22Rv1 (cell line): ENCODE measurements around the gene CLDN14.
A peak's percentile ranks its signal among the peaks of the same experiment; 100 is the strongest.

Experiments used
- H3K27ac ChIP-seq: fragments of 450-650 bp; 2 replicates; pipeline ENCODE4 v1.5.1; 2017
- ZFX ChIP-seq: fragments of 450-650 bp; IDR thresholded peaks from 2 replicates; pipeline ENCODE4 v1.6.1; 2017; ENCODE audit warnings: antibody characterized with exemption, borderline replicate concordance
- TF ChIP-seq, protein P1 (sequence below): fragments of 450-650 bp; IDR thresholded peaks from 2 replicates; pipeline ENCODE4 v1.5.1; 2017; ENCODE audit warnings: mild to moderate bottlenecking

The CLDN14 gene

DNA sequence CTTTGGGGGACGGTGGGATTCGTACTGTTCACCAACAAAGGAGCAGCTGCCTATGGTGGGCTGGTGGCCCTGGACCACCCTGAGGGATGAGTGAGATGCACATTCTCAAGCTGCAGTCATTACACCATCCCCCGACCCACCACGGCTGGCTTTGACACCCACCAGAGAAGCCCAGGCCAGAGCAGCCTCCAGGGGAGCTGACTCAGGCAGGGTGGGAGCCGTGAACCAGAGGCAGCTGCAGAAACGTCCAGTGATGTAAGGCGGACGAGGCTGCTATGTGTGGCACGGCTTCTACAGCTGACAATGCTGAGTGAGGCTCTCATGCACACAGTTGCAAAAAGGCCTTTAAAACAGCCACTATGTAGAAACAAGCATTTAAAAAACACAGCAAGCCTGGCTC lies 54.6 kb downstream of the CLDN14 start:
- TF ChIP-seq ZFX: no peak
- TF ChIP-seq, protein P1, sequence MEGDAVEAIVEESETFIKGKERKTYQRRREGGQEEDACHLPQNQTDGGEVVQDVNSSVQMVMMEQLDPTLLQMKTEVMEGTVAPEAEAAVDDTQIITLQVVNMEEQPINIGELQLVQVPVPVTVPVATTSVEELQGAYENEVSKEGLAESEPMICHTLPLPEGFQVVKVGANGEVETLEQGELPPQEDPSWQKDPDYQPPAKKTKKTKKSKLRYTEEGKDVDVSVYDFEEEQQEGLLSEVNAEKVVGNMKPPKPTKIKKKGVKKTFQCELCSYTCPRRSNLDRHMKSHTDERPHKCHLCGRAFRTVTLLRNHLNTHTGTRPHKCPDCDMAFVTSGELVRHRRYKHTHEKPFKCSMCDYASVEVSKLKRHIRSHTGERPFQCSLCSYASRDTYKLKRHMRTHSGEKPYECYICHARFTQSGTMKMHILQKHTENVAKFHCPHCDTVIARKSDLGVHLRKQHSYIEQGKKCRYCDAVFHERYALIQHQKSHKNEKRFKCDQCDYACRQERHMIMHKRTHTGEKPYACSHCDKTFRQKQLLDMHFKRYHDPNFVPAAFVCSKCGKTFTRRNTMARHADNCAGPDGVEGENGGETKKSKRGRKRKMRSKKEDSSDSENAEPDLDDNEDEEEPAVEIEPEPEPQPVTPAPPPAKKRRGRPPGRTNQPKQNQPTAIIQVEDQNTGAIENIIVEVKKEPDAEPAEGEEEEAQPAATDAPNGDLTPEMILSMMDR: no peak
- no peak overlapping the region for H3K27ac ChIP-seq

DNA sequence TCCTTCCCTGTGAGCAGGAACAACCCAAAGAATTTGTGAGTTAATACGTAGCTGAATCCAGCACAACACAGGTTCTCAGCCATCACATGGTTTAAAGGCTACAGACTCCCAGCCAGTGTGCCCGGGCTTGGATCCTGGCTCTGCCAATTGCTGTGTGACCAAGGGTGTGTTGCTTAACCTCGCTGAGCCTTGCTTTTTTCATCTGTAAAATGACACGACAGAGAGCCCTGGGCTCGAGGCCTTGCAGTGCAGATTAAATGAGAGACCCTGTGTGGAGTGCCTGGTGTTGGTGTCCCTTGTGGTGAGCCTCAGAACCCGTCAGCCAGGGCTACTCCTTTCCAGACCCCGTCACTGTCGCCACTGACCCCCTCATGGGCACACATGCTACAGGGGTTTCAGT lies 55.3 kb downstream of the CLDN14 start:
- no peak overlapping the region for H3K27ac ChIP-seq
- TF ChIP-seq, protein P1: no peak
- TF ChIP-seq ZFX: no peak

DNA sequence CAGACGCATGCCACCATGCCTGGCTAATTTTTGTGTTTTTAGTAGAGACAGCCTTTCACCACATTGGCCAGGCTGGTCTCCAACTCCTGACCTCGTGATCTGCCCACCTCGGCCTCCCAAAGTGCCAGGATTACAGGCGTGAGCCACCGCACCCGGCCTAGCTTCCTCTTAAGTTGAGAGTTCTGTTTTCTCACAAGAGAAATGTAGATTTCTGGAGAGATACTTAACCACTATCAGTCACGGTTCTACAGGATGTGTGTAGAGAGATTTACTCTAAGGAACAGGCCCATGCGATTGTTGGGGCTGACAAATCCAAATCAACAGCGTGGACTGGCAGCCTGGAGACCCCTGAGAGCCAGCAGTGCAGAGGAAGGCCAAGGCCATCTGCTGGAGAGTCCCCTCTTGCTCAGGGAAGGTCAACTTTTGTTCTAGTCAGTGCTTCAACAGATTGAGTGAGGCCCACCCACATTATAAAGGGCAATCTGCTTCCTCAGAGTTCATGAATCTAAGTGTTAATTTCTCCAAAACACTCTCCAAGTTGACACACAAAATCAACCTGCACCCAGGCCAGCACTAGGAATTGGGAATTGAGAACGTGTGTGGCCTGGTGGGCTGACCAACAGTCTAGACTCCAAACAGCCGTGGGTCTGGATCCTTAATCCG lies 56.0 kb downstream of the CLDN14 start:
- TF ChIP-seq ZFX: no peak
- TF ChIP-seq, protein P1: no peak
- H3K27ac ChIP-seq: no peak overlapping the region

DNA sequence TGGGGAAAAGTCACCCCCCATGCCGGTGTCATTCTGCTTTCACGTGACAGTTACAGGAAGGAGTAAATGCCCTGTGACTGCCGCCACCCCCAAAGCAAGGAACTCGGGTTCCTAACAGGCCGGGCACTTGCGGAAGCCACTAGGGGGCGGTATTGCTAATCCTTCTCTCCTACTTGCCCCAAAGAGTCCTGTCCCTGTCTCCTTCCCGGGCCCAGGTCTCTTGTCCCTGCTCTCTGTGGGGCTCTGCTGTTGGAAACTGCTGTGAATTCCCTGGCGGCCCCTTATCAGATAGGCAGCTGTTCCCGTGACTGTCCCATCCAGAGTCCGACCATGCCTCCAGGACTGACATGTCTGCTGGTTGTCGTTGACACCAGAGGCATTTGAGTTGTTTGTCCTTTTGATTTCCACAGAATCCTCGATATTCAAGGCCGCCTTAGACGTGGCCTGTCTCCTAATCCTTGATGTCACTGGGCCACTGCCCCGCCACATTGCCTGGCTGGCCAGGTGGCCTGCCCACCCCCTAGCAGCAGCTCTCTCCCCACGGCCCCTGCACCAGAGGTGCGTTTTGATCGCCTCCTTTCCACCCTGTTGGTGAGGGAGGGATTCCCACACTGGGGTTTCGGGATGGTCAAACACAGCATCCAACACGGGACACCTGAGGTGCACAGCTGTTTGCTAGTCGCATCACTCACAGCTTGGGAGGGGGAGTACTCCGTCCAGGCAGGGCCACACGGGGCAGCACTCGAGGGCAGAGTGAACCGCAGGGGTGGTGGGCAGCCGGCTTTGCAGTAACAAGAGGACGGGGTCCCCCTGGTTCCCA lies 57.4 kb downstream of the CLDN14 start:
- H3K27ac ChIP-seq: no peak overlapping the region
- TF ChIP-seq, protein P1: peak; percentile 88
- no peak for TF ChIP-seq ZFX

DNA sequence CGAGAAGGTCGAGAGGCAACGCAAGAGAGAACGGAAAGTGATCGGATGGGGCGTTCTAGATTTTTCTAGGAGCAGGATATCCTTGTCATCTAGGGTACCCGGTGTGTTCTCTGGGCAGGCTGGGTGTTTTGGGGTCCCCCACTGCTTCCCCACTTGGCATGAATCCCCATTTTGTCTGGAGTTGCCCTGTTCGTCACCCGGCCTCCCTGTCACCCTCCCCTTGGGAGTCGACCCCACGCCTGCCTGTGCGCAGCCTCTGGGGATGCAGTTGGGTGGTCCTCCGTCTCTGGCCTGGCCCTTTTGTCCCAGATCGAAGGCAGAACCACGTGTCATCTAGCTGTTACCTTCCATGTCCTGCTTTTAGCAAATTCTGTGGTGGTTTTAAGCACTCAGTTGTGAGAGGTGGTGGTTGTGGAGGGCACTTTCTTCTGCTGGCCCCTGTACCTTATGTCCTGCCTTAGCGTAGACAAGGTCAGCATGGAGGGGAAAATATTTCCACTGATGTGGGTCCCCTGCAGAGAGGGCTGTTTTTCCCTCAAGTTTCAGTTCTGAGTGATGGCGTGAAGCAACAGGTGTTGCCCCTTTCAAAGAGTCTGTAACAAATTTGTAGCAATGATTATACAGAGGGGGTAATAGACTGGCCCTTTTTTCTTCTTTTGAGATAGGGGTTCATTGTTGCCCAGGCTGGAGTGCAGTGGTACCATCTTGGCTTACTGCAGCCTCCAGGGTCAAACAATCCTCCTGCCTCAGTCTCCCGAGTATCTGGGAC lies 59.2 kb downstream of the CLDN14 start:
- no peak overlapping the region for H3K27ac ChIP-seq

DNA sequence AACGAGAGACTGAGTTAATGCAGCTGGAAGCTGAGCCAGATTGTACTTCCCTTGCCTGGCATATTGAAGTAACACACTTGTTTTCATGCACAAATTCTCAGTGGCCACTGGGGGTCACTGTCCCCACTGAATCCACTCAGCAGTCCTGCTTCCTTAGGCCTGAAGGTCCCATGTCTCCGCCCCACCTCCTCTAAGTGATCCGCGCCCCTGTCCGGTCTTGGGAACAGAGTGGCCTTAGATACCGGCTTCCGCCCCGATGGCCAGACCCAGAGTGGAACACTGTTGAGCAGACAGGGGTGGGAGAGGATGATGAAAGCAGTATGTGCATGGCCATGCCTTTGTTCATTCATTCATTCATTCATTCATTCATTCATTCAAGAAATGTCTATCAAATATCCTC lies 59.9 kb downstream of the CLDN14 start:
- H3K27ac ChIP-seq: no peak overlapping the region
- TF ChIP-seq, protein P1: peak; percentile 90
- no peak for TF ChIP-seq ZFX

More for the DNA sequence above, 59.2 kb downstream of the CLDN14 start:
- no peak for TF ChIP-seq ZFX
- TF ChIP-seq, protein P1: no peak
